Stimulated activated CD8-positive, alpha-beta memory T cell treated with anti-CD3 and anti-CD28 coated beads, Interleukin-2, amount 100 ng/mL, for 48 hours (primary cell): Measurements from ENCODE around the gene GTPBP2.

Experiments
- DNase-seq, 2 donors: peaks; one replicate each; pipeline ENCODE4 v3.0.0-alpha.2; 2020; ENCODE audit warnings: low read depth in 2 of 2

Gene GTPBP2

DNA sequence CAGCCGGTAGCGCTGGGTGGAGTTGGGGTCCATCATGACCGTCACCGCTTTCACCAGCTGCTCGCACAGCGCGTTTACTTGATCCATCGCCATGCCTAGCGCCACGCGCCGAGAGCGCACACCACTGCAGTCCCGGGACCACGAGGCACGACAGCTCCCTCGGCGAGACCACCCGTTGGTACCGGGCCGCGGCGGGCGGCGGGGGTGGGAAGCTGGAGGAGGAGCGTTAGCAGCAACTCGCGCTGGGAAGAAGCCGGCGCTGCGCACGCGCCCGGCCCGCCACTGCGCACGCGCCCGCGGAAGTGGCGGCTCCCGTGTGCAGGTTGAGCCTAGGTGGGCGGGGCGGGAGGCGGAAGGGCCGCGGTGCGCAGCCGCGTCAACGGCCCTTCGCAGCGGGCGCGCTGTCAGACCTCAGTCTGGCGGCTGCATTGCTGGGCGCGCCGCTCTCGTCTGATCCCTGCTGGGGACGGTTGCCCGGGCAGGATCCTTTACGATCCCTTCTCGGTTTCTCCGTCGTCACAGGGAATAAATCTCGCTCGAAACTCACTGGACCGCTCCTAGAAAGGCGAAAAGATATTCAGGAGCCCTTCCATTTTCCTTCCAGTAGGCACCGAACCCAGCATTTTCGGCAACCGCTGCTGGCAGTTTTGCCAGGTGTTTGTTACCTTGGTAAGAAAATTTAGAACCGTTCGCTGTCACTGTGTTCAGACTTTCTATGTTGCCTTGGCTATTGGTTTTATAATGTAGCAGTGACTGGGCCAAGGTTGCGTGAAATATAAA is 53.1 kb downstream of the GTPBP2 start, which contains the start of the genes POLH and XPO5:
Gene POLH (plus strand): TSS at position 414 of the 780 bp plus-strand sequence. CDS start 6,135 bp downstream, outside the sequence.
Gene XPO5 (minus strand): TSS at position 267 of the 780 bp plus-strand sequence. CDS start 174 bp downstream, at position 93.
- DNase-seq = peak; percentile 88 to 94

DNA sequence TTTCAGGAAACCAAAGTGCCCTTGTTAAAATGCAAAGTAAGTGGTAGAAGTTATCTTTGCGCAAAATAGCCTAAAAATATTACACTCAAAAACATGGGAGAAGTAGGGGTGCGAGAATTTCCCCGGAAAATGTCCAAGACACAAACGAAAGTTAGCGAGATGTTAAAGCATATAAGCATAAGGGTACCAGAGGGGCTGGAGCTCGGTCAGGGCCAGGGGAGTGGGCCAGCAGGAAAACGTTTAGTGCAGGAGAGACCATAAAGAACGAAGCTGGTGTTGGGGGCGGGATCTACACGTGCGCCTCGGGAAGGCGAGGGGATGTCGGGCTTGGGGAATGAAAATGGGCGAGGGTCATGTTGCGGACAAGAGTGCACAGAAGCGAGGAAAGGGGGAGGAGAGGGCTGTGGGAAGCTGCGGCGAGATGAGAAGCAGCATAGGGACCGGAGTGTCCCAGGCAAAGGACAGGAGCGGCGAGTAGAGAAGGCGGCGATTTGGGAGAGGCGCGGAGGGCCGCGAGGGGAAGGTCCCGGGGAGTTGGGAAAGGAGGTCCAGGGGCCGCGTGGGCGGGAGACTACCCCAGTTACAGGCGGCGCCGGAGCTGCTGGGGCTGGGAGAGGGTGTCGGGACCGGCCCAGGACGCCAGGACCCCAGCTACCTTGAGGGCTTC is 53.8 kb downstream of the GTPBP2 start:
- peak in 1 of 2 donors; percentile 28 for DNase-seq

DNA sequence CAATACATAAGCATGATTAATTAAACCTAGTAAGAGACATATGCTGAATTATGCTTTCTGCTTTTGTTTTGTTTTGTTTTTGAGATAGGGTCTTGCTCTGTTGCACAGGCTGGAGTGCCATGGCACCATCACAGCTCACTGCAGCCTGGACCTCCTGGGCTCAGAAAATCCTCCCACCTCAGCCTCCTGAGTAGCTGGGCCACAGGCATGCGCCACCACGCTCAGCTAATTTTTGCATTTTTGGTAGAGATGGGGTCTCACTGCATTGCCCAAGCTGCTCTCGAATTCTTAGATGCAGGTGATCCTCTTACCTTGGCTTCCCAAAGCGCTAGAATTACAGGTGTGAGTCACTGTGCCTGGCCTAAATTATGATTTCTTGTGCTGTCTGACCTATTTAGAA is 57.0 kb downstream of the GTPBP2 start:
- DNase-seq = no peak

DNA sequence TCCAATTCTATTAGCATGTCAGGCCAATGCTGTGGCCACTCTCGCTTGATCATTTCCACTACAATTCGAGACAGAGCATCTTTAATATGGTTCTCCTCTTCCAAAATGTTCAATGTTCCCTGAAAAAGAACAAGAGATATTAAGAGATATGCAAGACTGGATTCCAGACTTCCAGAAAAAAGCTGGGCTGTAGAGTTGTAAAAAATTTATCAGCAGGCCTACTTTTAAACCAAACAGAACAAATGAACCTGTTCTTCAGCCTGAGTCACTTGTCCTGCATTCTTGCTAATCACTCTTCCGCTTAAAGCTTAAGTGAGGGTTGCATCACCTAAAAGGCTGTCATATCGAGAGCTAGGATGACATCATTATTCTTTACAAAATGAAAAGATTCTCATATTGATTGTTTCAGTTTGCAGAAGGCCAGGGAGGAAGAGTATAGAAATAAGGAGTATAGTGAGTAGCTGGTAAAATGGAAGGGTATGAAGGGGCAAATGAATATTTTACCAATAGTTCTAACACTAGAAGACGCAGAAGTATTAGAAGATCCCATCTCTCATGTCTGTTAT is 58.1 kb downstream of the GTPBP2 start:
- DNase-seq = no peak
